Colonic mucosa (tissue), 4 donors: ENCODE results near the gene IRF6. TPM values are rescaled to one million over a fixed set of nuclear protein-coding genes. Genes with fewer than 3 reads are reported as not detected.

Experiments used
- DNase-seq: peaks from one replicate; pipeline ENCODE4 v3.0.0-alpha.2; 2020
- H3K27ac ChIP-seq: fragments of 200-600 bp; one replicate; pipeline ENCODE4 v1.8.0; 2021
- H3K27me3 ChIP-seq: fragments of 200-600 bp; one replicate; pipeline ENCODE4 v1.8.0; 2021
- H3K36me3 ChIP-seq: fragments of 200-600 bp; one replicate; pipeline ENCODE4 v1.8.0; 2021
- H3K4me1 ChIP-seq: fragments of 200-600 bp; one replicate; pipeline ENCODE4 v1.8.0; 2021; ENCODE audit warnings: mild to moderate bottlenecking
- H3K4me3 ChIP-seq: fragments of 200-600 bp; one replicate; pipeline ENCODE4 v1.8.0; 2021
- H3K9ac ChIP-seq, 2 donors: one replicate each; pipeline ENCODE4 v1.7.0; 2013; ENCODE audit warnings: control low read depth in 2 of 2, low read depth in 2 of 2, low read length in 2 of 2
- H3K9me3 ChIP-seq: fragments of 200-600 bp; one replicate; pipeline ENCODE4 v1.8.0; 2021
- intact Hi-C: fragments of 100-400 bp; cut with DNase I; formaldehyde crosslinking; loops from one replicate; pipeline ENCODE4 v1.14.1; 2022
- total RNA-seq, 2 donors: library from RNA; stranded (reverse); fragmentation: NEBNext Ultra II Directional in 1 of 2; extraction: Animal tissue kit (Norgen Biotek cat#: 25700) in 1 of 2; gene quantifications; one replicate each; pipeline ENCODE4 v1.2.1, GENCODE V29; 2021
- TF ChIP-seq, protein P1 (sequence below): fragments of 200-600 bp; IDR thresholded peaks from one replicate; pipeline ENCODE4 v1.8.0; 2022; ENCODE audit warnings: antibody characterized with exemption, mild to moderate bottlenecking
- donor health status: healthy.
- donor health status: DM: no; HTN: no; CAD: no.
- donor health status: DM: no; HTN: no; CAD: no.

IRF6 gene
- total RNA-seq, 2 donors from 2014 or later, result 87.5 to 133 TPM

DNA sequence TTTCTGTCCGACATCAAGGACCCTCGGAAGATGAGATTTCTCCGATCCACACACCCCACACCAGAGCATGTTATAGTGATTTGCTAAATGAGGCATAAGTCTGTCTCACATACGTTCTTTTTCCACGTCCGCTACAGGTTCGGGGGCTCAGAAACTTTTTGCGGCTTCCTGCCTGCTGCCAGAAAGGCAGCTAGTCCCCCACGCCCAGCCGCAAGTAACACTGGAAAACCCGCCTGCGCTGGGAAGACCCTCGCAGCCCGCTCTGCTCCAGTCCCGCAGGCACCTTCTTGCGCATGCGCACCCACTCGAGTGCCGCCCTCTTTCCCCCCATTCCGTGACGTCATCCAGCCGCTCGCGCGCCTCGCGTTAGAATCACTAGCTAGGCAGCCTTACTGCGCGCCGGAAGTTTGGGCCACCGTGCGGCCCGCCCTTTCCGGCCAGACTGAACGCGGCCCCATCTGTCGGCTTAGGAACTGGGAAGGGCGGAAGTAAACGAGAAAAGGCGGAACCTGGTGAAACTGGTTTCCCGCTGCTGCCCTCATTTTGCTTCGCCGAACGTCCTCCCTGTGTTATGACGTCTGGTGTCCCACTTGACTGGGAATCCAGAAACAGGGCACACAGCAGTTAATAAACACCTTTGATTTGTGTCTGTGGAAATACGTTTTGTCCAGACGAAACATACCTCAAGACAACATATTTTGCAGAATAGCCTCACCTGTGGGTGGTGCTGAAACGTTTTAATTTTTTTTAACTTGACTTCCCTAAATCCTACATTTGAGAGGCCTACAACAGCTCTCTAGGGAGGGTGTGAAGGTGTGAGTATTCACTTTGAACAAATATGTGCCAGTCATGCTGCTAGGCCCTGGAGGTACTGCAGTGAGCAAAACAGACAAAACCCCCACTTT is 21.4 kb downstream of the IRF6 start, which contains the start of gene C1orf74:
TSS of gene C1orf74 (minus strand) at position 295 of the 905 bp plus-strand sequence. CDS start 925 bp downstream, outside the sequence.
- DNase-seq, result peak; percentile 100
- peak within 1 kb of the TSS; percentile 89 to 90 for H3K9ac ChIP-seq
- no peaks in the 10 kb centered on the region for H3K27me3 ChIP-seq
- H3K9me3 ChIP-seq, result no peaks in the 10 kb centered on the region
- TF ChIP-seq, protein P1, sequence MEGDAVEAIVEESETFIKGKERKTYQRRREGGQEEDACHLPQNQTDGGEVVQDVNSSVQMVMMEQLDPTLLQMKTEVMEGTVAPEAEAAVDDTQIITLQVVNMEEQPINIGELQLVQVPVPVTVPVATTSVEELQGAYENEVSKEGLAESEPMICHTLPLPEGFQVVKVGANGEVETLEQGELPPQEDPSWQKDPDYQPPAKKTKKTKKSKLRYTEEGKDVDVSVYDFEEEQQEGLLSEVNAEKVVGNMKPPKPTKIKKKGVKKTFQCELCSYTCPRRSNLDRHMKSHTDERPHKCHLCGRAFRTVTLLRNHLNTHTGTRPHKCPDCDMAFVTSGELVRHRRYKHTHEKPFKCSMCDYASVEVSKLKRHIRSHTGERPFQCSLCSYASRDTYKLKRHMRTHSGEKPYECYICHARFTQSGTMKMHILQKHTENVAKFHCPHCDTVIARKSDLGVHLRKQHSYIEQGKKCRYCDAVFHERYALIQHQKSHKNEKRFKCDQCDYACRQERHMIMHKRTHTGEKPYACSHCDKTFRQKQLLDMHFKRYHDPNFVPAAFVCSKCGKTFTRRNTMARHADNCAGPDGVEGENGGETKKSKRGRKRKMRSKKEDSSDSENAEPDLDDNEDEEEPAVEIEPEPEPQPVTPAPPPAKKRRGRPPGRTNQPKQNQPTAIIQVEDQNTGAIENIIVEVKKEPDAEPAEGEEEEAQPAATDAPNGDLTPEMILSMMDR, result no peak
- peaks cover 3% of the 10 kb centered on the region for H3K4me1 ChIP-seq
- peak within 1 kb of the TSS; percentile 48 for H3K4me3 ChIP-seq
- intact Hi-C loops, result no loop called here
- H3K36me3 ChIP-seq, result no peaks in the 10 kb centered on the region
- peak within 1 kb of the TSS; percentile 68 for H3K27ac ChIP-seq

GRCh38 chr1:209783386-209783785 is 22.6 kb downstream of the IRF6 start:
- peak overlapping the region in 1 of 2 donors; percentile 90 for H3K9ac ChIP-seq
- H3K36me3 ChIP-seq, result no peaks in the 10 kb centered on the region
- H3K27ac ChIP-seq, result no peak overlapping the region
- H3K4me3 ChIP-seq, result peak overlapping the region; percentile 48
- DNase-seq, result no peak
- H3K27me3 ChIP-seq, result no peaks in the 10 kb centered on the region
- TF ChIP-seq, protein P1, result no peak
- no peaks in the 10 kb centered on the region for H3K9me3 ChIP-seq
- intact Hi-C loops, result no loop called here
- peaks cover 3% of the 10 kb centered on the region for H3K4me1 ChIP-seq

GRCh38 chr1:209780268-209780667 is 25.7 kb downstream of the IRF6 start:
- TF ChIP-seq, protein P1, result no peak
- Histone ChIP-seq H3K27ac (no peak overlapping the region), H3K36me3 (no peaks in the 10 kb centered on the region), H3K4me1 (no peaks in the 10 kb centered on the region), H3K9me3 (no peaks in the 10 kb centered on the region), H3K4me3 (no peak overlapping the region), H3K9ac (no peak overlapping the region), H3K27me3 (no peaks in the 10 kb centered on the region)
- DNase-seq, result no peak
- intact Hi-C loops, result no loop called here

DNA sequence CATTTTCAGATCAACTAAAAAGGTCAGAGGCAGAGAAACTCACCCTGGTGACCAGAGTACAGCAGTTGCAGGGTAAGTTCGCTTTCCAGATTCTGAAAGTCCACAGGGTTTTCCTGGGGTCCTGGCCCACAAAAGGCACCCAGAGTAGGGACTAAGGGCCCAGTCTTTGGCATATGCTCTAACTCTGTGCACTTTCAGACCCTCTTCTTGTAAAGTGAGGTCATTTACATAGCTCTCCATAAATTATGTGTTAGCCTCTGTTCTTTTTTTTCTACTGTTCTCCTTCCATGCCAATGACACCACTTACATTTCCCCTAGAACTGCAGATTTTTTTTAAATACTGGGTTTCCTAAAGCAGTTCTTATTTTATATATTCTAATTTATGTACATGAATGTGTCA is 27.8 kb downstream of the IRF6 start:
- intact Hi-C loops, result no loop called here
- TF ChIP-seq, protein P1, result no peak
- DNase-seq, result no peak
- no peaks in the 10 kb centered on the region for H3K27me3 ChIP-seq
- no peaks in the 10 kb centered on the region for H3K9me3 ChIP-seq
- H3K36me3 ChIP-seq, result no peaks in the 10 kb centered on the region
- H3K27ac ChIP-seq, result no peak overlapping the region
- no peak overlapping the region for H3K4me3 ChIP-seq
- no peak overlapping the region for H3K9ac ChIP-seq
- no peaks in the 10 kb centered on the region for H3K4me1 ChIP-seq

GRCh38 chr1:209777587-209777986 is 28.4 kb downstream of the IRF6 start:
- Histone ChIP-seq H3K36me3 (no peaks in the 10 kb centered on the region), H3K4me3 (no peak overlapping the region), H3K27ac (no peak overlapping the region), H3K9me3 (no peaks in the 10 kb centered on the region), H3K4me1 (no peaks in the 10 kb centered on the region), H3K9ac (no peak overlapping the region), H3K27me3 (no peaks in the 10 kb centered on the region)
- TF ChIP-seq, protein P1, result no peak
- intact Hi-C loops, result no loop called here
- no peak for DNase-seq
